HFF-Myc (cell line): ENCODE measurements around the gene EPHA4.

Source experiments
- DNase-seq: peaks from one replicate; pipeline ENCODE4 v3.0.0-alpha.2; 2011; ENCODE audit warnings: low read depth; ENCODE audit errors: extremely low read depth
- H3K4me3 ChIP-seq: replicated peaks from 2 replicates; pipeline ENCODE4 v1.5.1; 2011; ENCODE audit warnings: low read depth, mild to moderate bottlenecking, control low read depth, low read length
- CTCF ChIP-seq: IDR thresholded peaks from 2 replicates; pipeline ENCODE4 v1.5.1; 2012; ENCODE audit warnings: mild to moderate bottlenecking, low read depth, low read length, control low read depth; ENCODE audit errors: missing control alignments

The EPHA4 gene

GRCh38 chr2:221451862-221452788 lies 120.0 kb downstream of the EPHA4 start:
- no peak for DNase-seq
- TF ChIP-seq CTCF, result no peak
- H3K4me3 ChIP-seq, result no peak overlapping the region

GRCh38 chr2:221450280-221450679 lies 121.8 kb downstream of the EPHA4 start:
- TF ChIP-seq CTCF, result no peak
- H3K4me3 ChIP-seq, result no peak overlapping the region
- no peak for DNase-seq

GRCh38 chr2:221449406-221449805 lies 122.7 kb downstream of the EPHA4 start:
- no peak for TF ChIP-seq CTCF
- no peak for DNase-seq
- H3K4me3 ChIP-seq, result no peak overlapping the region

GRCh38 chr2:221448844-221449390 lies 123.2 kb downstream of the EPHA4 start:
- no peak overlapping the region for H3K4me3 ChIP-seq
- TF ChIP-seq CTCF, result no peak
- no peak for DNase-seq

GRCh38 chr2:221448057-221448843 lies 123.9 kb downstream of the EPHA4 start:
- DNase-seq, result no peak
- H3K4me3 ChIP-seq, result no peak overlapping the region
- no peak for TF ChIP-seq CTCF

GRCh38 chr2:221447310-221447709 lies 124.8 kb downstream of the EPHA4 start:
- no peak for DNase-seq

More at GRCh38 chr2:221447310-221447709, 124.8 kb downstream of the EPHA4 start:
- no peak overlapping the region for H3K4me3 ChIP-seq
- no peak for TF ChIP-seq CTCF
